ENCODE measurements around the gene LAMB4. TPM values are rescaled to one million over a fixed set of nuclear protein-coding genes. Genes with fewer than 3 reads are reported as not detected.

Gene LAMB4
- total RNA-seq, 1 donor from 2014 or later = not detected

- no peaks in the 10 kb centered on the region for H3K27me3 ChIP-seq
- no peaks in the 10 kb centered on the region for H3K9me3 ChIP-seq
- H3K36me3 ChIP-seq = no peaks in the 10 kb centered on the region
- TF ChIP-seq CTCF (IDR thresholded peaks at IDR 0.05) = no peak
- H3K27ac ChIP-seq = no peak overlapping the region
- H3K4me1 ChIP-seq = no peaks in the 10 kb centered on the region
- DNase-seq (ENCODE audit: low spot score in 2 of 2) = no peak
- no peak overlapping the region for H3K4me3 ChIP-seq
- intact Hi-C loops (cut with DNase I) = no loop called here
Measured at GRCh38 chr7:108054537-108054936, 75.6 kb downstream of the LAMB4 start.

- Histone ChIP-seq H3K4me3 (no peak overlapping the region), H3K9me3 (no peaks in the 10 kb centered on the region), H3K27ac (no peak overlapping the region), H3K36me3 (no peaks in the 10 kb centered on the region), H3K27me3 (no peaks in the 10 kb centered on the region), H3K4me1 (no peaks in the 10 kb centered on the region)
- no peak for DNase-seq (ENCODE audit: low spot score in 2 of 2)
- intact Hi-C loops (cut with DNase I) = no loop called here
- TF ChIP-seq CTCF (IDR thresholded peaks at IDR 0.05) = no peak
Measured at GRCh38 chr7:108053250-108053649, 76.9 kb downstream of the LAMB4 start.

- no peak overlapping the region for H3K4me3 ChIP-seq
- H3K27me3 ChIP-seq = no peaks in the 10 kb centered on the region
- H3K27ac ChIP-seq = no peak overlapping the region
- no peaks in the 10 kb centered on the region for H3K36me3 ChIP-seq
- intact Hi-C loops (cut with DNase I) = no loop called here
- no peak for DNase-seq (ENCODE audit: low spot score in 2 of 2)
- H3K4me1 ChIP-seq = no peaks in the 10 kb centered on the region
- no peaks in the 10 kb centered on the region for H3K9me3 ChIP-seq
- TF ChIP-seq CTCF (IDR thresholded peaks at IDR 0.05) = no peak
Measured at GRCh38 chr7:108051454-108051853, 78.7 kb downstream of the LAMB4 start.

- no peak for DNase-seq (ENCODE audit: low spot score in 2 of 2)
- no peak for TF ChIP-seq CTCF (IDR thresholded peaks at IDR 0.05)
- intact Hi-C loops (cut with DNase I) = no loop called here
Measured at GRCh38 chr7:108049962-108050361, 80.2 kb downstream of the LAMB4 start.

GRCh38 chr7:108048422-108048821 is 81.7 kb downstream of the LAMB4 start:
- intact Hi-C loops (cut with DNase I) = no loop called here
- no peak for TF ChIP-seq CTCF (IDR thresholded peaks at IDR 0.05)

More at GRCh38 chr7:108049962-108050361, 80.2 kb downstream of the LAMB4 start:
- H3K27ac ChIP-seq = no peak overlapping the region
- H3K4me3 ChIP-seq = no peak overlapping the region
- no peaks in the 10 kb centered on the region for H3K9me3 ChIP-seq
- H3K27me3 ChIP-seq = no peaks in the 10 kb centered on the region
- no peaks in the 10 kb centered on the region for H3K4me1 ChIP-seq
- H3K36me3 ChIP-seq = no peaks in the 10 kb centered on the region

GRCh38 chr7:108046952-108047506 is 83.1 kb downstream of the LAMB4 start:
- TF ChIP-seq CTCF (IDR thresholded peaks at IDR 0.05) = no peak
- no peaks in the 10 kb centered on the region for H3K36me3 ChIP-seq
- no peak overlapping the region for H3K4me3 ChIP-seq
- no peaks in the 10 kb centered on the region for H3K27me3 ChIP-seq
- no peaks in the 10 kb centered on the region for H3K9me3 ChIP-seq
- H3K4me1 ChIP-seq = no peaks in the 10 kb centered on the region
- no peak for DNase-seq (ENCODE audit: low spot score in 2 of 2)
- no peak overlapping the region for H3K27ac ChIP-seq
- intact Hi-C loops (cut with DNase I) = no loop called here

More at GRCh38 chr7:108048422-108048821, 81.7 kb downstream of the LAMB4 start:
- Histone ChIP-seq H3K36me3 (no peaks in the 10 kb centered on the region), H3K27me3 (no peaks in the 10 kb centered on the region), H3K9me3 (no peaks in the 10 kb centered on the region), H3K4me1 (no peaks in the 10 kb centered on the region), H3K4me3 (no peak overlapping the region), H3K27ac (no peak overlapping the region)
- DNase-seq (ENCODE audit: low spot score in 2 of 2) = no peak
